Hepatocyte (in vitro differentiated cells): ENCODE measurements around the gene CISD3. TPM values are rescaled to one million over a fixed set of nuclear protein-coding genes. Genes with fewer than 3 reads are reported as not detected.

ENCODE experiments used
- DNase-seq: peaks from one replicate; pipeline ENCODE4 v3.0.0-alpha.2; 2016; ENCODE audit warnings: low spot score
- H2AFZ ChIP-seq: fragments of 200-600 bp; sonication (generic); 2 replicates; pipeline ENCODE4 v1.6.0; 2016; ENCODE audit warnings: antibody characterized with exemption, mild to moderate bottlenecking
- H3K27ac ChIP-seq: fragments of 200-600 bp; sonication (generic); 2 replicates; pipeline ENCODE4 v1.5.1; 2016; ENCODE audit warnings: mild to moderate bottlenecking
- H3K27me3 ChIP-seq: fragments of 200-600 bp; sonication (generic); 2 replicates; pipeline ENCODE4 v1.6.1; 2016
- H3K36me3 ChIP-seq: fragments of 200-600 bp; sonication (generic); replicated peaks from 2 replicates; pipeline ENCODE4 v1.5.1; 2016; ENCODE audit warnings: low read depth; ENCODE audit not compliant: insufficient read depth
- H3K4me1 ChIP-seq: fragments of 200-600 bp; sonication (generic); 2 replicates; pipeline ENCODE4 v1.5.1; 2016; ENCODE audit warnings: mild to moderate bottlenecking, moderate library complexity; ENCODE audit not compliant: insufficient read depth
- H3K4me2 ChIP-seq: fragments of 200-600 bp; sonication (generic); 2 replicates; pipeline ENCODE4 v1.6.0; 2016
- H3K4me3 ChIP-seq: fragments of 200-600 bp; sonication (generic); 2 replicates; pipeline ENCODE4 v1.5.1; 2016; ENCODE audit warnings: mild to moderate bottlenecking
- H3K79me2 ChIP-seq: fragments of 200-600 bp; sonication (generic); 2 replicates; pipeline ENCODE4 v1.6.0; 2017; ENCODE audit warnings: mild to moderate bottlenecking
- H3K9me2 ChIP-seq: fragments of 200-600 bp; sonication (generic); replicated peaks from 2 replicates; pipeline ENCODE4 v1.6.0; 2017; ENCODE audit warnings: mild to moderate bottlenecking; ENCODE audit not compliant: insufficient read depth
- H3K9me3 ChIP-seq: fragments of 200-600 bp; sonication (generic); 2 replicates; pipeline ENCODE4 v1.5.1; 2016; ENCODE audit warnings: low read depth, mild to moderate bottlenecking
- H4K20me1 ChIP-seq: fragments of 200-600 bp; sonication (generic); 2 replicates; pipeline ENCODE4 v1.6.0; 2016; ENCODE audit warnings: mild to moderate bottlenecking; ENCODE audit not compliant: insufficient read depth, poor library complexity, severe bottlenecking
- EZH2 ChIP-seq: fragments of 200-600 bp; sonication (generic); IDR thresholded peaks from 2 replicates; pipeline ENCODE4 v1.6.1; 2016; ENCODE audit warnings: antibody characterized with exemption, mild to moderate bottlenecking, borderline replicate concordance
- EZH2phosphoT487 ChIP-seq: fragments of 200-600 bp; sonication (generic); IDR thresholded peaks from one replicate; pipeline ENCODE4 v1.6.1; 2018; ENCODE audit warnings: antibody characterized with exemption, mild to moderate bottlenecking, low read depth, moderate library complexity; ENCODE audit not compliant: unreplicated experiment, severe bottlenecking
- WGBS: methylation state at CpG from one replicate; pipeline ENCODE4 v1.1.6; 2016; ENCODE audit warnings: low lambda C conversion rate; ENCODE audit errors: missing lambda C conversion rate; 5-methylcytosine and 5-hydroxymethylcytosine counted together
- polyA plus RNA-seq: library from polyadenylated mRNA; unstranded; fragments of >200 nt; fragmentation: Nextera tagmentation; extraction: Ambion mirVana; gene quantifications from 2 replicates; pipeline ENCODE4 v1.2.1, GENCODE V29; 2016
- total RNA-seq: library from RNA; depleted of rRNA; stranded (reverse); fragments of >200 nt; gene quantifications from 2 replicates; pipeline ENCODE4 v1.2.3, GENCODE V29; 2014
- TF ChIP-seq, protein P1 (sequence below): fragments of 200-600 bp; sonication (generic); IDR thresholded peaks from 2 replicates; pipeline ENCODE4 v1.5.1; 2016; ENCODE audit warnings: antibody characterized with exemption, mild to moderate bottlenecking; ENCODE audit not compliant: poor library complexity

Gene CISD3
- total and polyA plus RNA-seq, 2 experiments from 2014 or later: 5.0 to 37.0 TPM

DNA sequence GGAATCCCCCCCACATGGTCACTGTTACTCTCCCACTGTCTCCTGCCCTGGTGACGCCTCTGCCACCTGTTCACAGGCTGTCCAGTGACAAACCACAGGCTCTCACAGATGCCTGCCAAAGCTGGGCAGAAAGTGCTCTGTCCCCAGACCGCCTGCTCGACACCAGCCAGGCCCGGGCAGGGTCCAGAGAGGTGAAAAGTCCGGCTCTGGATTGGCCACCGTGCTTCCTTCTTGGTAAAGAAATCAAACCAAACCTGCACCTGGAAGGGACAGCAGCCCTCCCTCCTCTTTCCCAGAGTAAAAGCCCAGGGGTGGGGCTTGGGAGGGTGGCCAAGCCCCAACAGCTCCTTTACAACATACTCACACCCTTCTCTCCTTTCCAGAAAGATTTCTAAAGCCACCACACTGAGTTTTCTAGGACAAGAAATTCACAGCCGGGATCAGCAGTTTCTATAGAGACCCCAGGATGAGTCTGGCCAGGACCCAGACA lies 11.8 kb downstream of the CISD3 start:
- no peaks in the 10 kb centered on the region for H3K9me3 ChIP-seq
- no peaks in the 10 kb centered on the region for H3K27me3 ChIP-seq
- peak; percentile 48 for DNase-seq
- H3K9me2 ChIP-seq: no peaks in the 10 kb centered on the region
- WGBS: 78% methylated on average over 7 of the region's 7 CpGs
- peaks cover 44% of the 10 kb centered on the region for H3K4me1 ChIP-seq
- H2AFZ ChIP-seq: no peak overlapping the region
- peak overlapping the region; percentile 94 for H3K27ac ChIP-seq
- peaks cover 88% of the 10 kb centered on the region for H3K79me2 ChIP-seq
- H3K4me3 ChIP-seq: no peak overlapping the region
- H4K20me1 ChIP-seq: peaks cover 63% of the 10 kb centered on the region
- H3K4me2 ChIP-seq: peak overlapping the region; percentile 69
- TF ChIP-seq EZH2phosphoT487 (no peak), EZH2 (no peak)
- TF ChIP-seq, protein P1, sequence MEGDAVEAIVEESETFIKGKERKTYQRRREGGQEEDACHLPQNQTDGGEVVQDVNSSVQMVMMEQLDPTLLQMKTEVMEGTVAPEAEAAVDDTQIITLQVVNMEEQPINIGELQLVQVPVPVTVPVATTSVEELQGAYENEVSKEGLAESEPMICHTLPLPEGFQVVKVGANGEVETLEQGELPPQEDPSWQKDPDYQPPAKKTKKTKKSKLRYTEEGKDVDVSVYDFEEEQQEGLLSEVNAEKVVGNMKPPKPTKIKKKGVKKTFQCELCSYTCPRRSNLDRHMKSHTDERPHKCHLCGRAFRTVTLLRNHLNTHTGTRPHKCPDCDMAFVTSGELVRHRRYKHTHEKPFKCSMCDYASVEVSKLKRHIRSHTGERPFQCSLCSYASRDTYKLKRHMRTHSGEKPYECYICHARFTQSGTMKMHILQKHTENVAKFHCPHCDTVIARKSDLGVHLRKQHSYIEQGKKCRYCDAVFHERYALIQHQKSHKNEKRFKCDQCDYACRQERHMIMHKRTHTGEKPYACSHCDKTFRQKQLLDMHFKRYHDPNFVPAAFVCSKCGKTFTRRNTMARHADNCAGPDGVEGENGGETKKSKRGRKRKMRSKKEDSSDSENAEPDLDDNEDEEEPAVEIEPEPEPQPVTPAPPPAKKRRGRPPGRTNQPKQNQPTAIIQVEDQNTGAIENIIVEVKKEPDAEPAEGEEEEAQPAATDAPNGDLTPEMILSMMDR: no peak
- no peaks in the 10 kb centered on the region for H3K36me3 ChIP-seq

DNA sequence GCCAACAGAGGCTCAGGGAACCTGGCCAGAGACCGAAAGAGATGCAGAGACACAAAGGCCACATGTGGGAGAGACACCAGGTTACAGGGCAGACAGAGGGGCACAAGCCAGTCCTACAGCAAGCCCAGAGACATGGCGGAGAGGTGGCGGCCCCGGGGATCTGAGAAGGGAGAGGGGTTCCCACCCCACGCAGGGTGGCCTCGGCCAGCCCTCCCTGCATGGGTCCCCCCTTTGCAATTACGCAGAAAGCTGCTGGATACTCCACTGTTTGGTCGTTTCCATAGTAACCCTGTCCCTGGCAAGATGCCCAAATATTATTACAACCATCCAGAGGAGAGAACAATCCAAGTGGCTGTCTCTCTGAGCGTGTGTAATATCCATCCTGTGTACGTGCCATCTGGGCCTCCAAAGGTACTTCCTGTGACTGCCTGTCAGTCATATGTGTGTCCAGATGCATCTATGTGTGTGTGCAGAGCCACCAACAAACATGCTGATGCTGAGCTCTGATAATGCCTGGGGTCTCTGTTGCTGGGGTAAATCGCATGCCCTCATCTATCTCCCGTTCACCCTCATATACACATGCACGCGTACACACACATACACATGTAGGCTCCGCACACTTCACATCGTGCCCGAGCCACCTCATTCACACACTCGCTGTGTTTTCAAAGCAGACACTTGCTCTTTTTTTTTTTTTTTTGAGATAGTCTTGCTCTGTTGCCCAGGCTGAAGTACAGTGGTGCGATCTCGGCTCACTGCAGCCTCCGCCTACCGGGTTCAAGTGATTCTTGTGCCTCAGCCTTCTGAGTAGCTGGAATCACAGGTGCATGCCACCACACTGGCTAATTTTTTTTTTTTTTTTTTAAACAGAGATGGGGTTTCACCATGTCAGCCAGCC lies 12.5 kb downstream of the CISD3 start:
- Histone ChIP-seq H2AFZ (no peak overlapping the region), H3K27me3 (no peaks in the 10 kb centered on the region), H3K79me2 (peaks cover 95% of the 10 kb centered on the region), H3K4me3 (no peak overlapping the region), H4K20me1 (peaks cover 63% of the 10 kb centered on the region), H3K9me3 (no peaks in the 10 kb centered on the region), H3K4me1 (peaks cover 44% of the 10 kb centered on the region), H3K9me2 (no peaks in the 10 kb centered on the region), H3K4me2 (peak overlapping the region; percentile 69), H3K36me3 (no peaks in the 10 kb centered on the region), H3K27ac (peak overlapping the region; percentile 94)
- TF ChIP-seq EZH2 (no peak), EZH2phosphoT487 (no peak)
- TF ChIP-seq, protein P1: no peak
- 68% methylated on average over 22 of the region's 22 CpGs for WGBS
- DNase-seq: peak; percentile 86

GRCh38 chr17:38743556-38744171 lies 13.5 kb downstream of the CISD3 start:
- Histone ChIP-seq H3K4me1 (peaks cover 44% of the 10 kb centered on the region), H3K4me2 (peak overlapping the region; percentile 69), H3K27ac (peak overlapping the region; percentile 85), H2AFZ (no peak overlapping the region), H3K4me3 (no peak overlapping the region), H3K9me2 (no peaks in the 10 kb centered on the region), H3K9me3 (no peaks in the 10 kb centered on the region), H3K79me2 (peaks cover 92% of the 10 kb centered on the region), H3K27me3 (no peaks in the 10 kb centered on the region), H3K36me3 (no peaks in the 10 kb centered on the region), H4K20me1 (peaks cover 63% of the 10 kb centered on the region)
- WGBS: 47% methylated on average over 4 of the region's 4 CpGs
- DNase-seq: peak; percentile 22
- no peak for TF ChIP-seq EZH2phosphoT487
- no peak for TF ChIP-seq EZH2
- TF ChIP-seq, protein P1: no peak
